Neuronal stem cell (in vitro differentiated cells): ENCODE results near the gene HOXD13.

Source experiments
- DNase-seq: peaks from one replicate; pipeline ENCODE4 v3.0.0-alpha.2; 2013; ENCODE audit warnings: low spot score
- H2AFZ ChIP-seq: one replicate; pipeline ENCODE4 v1.6.1; 2013; ENCODE audit warnings: mild to moderate bottlenecking, low read length, inconsistent platforms
- H2AK5ac ChIP-seq: 2 replicates; pipeline ENCODE4 v1.6.1; 2013; ENCODE audit warnings: low read depth, mild to moderate bottlenecking, inconsistent platforms, low read length, moderate library complexity, mixed read lengths
- H2BK120ac ChIP-seq: 2 replicates; pipeline ENCODE4 v1.6.1; 2013; ENCODE audit warnings: low read depth, mild to moderate bottlenecking, inconsistent platforms, low read length, moderate library complexity, mixed read lengths
- H2BK12ac ChIP-seq: one replicate; pipeline ENCODE4 v1.6.1; 2013; ENCODE audit warnings: low read length, inconsistent platforms
- H2BK15ac ChIP-seq: 2 replicates; pipeline ENCODE4 v1.6.1; 2013; ENCODE audit warnings: mild to moderate bottlenecking, low read length, inconsistent platforms, mixed read lengths
- H2BK5ac ChIP-seq: one replicate; pipeline ENCODE4 v1.6.1; 2013; ENCODE audit warnings: inconsistent platforms, mild to moderate bottlenecking, low read length, moderate library complexity
- H3K14ac ChIP-seq: one replicate; pipeline ENCODE4 v1.6.1; 2013; ENCODE audit warnings: low read length, inconsistent platforms
- H3K18ac ChIP-seq: 2 replicates; pipeline ENCODE4 v1.6.1; 2013; ENCODE audit warnings: low read length, inconsistent platforms
- H3K23ac ChIP-seq: 2 replicates; pipeline ENCODE4 v1.6.1; 2013; ENCODE audit warnings: low read depth, mild to moderate bottlenecking, mixed read lengths, low read length, inconsistent platforms; ENCODE audit not compliant: poor library complexity
- H3K27ac ChIP-seq: replicated peaks from 3 replicates; pipeline ENCODE4 v1.5.1; 2013; ENCODE audit warnings: low read length, inconsistent platforms
- H3K27me3 ChIP-seq, 3 experiments: 2 replicates each; pipeline ENCODE4 v1.6.1; 2013; ENCODE audit warnings: low read length in 3 of 3, mild to moderate bottlenecking in 2 of 3, inconsistent platforms in 1 of 3, low read depth in 1 of 3, mixed read lengths in 1 of 3, moderate library complexity in 1 of 3; ENCODE audit not compliant: control insufficient read depth in 3 of 3, insufficient read depth in 3 of 3
- H3K36me3 ChIP-seq, 2 donors: replicated peaks in 1 of 2; 2 replicates each; pipeline ENCODE4 v1.6.1; 2013; ENCODE audit warnings: low read length in 2 of 2; ENCODE audit not compliant: control insufficient read depth in 2 of 2, insufficient read depth in 2 of 2
- H3K4ac ChIP-seq: 2 replicates; pipeline ENCODE4 v1.6.1; 2013; ENCODE audit warnings: inconsistent platforms, mild to moderate bottlenecking, low read length, moderate library complexity
- H3K4me1 ChIP-seq, 2 donors: 1 replicate in 1 of 2; 2 replicates in 1 of 2; pipeline ENCODE4 v1.6.1; 2013; ENCODE audit warnings: low read length in 2 of 2, low read depth in 1 of 2; ENCODE audit not compliant: control insufficient read depth in 2 of 2, insufficient read depth in 1 of 2
- H3K4me2 ChIP-seq: one replicate; pipeline ENCODE4 v1.6.1; 2013; ENCODE audit warnings: mild to moderate bottlenecking, low read length, inconsistent platforms; ENCODE audit not compliant: insufficient read depth, poor library complexity, severe bottlenecking
- H3K4me3 ChIP-seq, 2 donors: 2 replicates each; pipeline ENCODE4 v1.5.1; 2013; ENCODE audit warnings: low read length in 2 of 2, mild to moderate bottlenecking in 2 of 2, inconsistent platforms in 1 of 2, moderate library complexity in 1 of 2
- H3K79me1 ChIP-seq: one replicate; pipeline ENCODE4 v1.6.1; 2013; ENCODE audit warnings: low read depth, mild to moderate bottlenecking, inconsistent platforms, low read length, moderate library complexity
- H3K9ac ChIP-seq: one replicate; pipeline ENCODE4 v1.6.1; 2013; ENCODE audit warnings: mild to moderate bottlenecking, low read depth, low read length, inconsistent platforms; ENCODE audit not compliant: poor library complexity
- H3K9me3 ChIP-seq, 2 donors: replicated peaks in 1 of 2; 2 replicates each; pipeline versions ENCODE3 to v1.6.1; 2013; ENCODE audit warnings: low read length in 2 of 2, mild to moderate bottlenecking in 2 of 2, inconsistent platforms in 1 of 2, low read depth in 1 of 2, mixed read lengths in 1 of 2, moderate library complexity in 1 of 2; ENCODE audit not compliant: control insufficient read depth in 2 of 2, insufficient read depth in 1 of 2
- H4K8ac ChIP-seq: one replicate; pipeline ENCODE4 v1.6.1; 2013; ENCODE audit warnings: low read depth, mild to moderate bottlenecking, inconsistent platforms, low read length, moderate library complexity
- H4K91ac ChIP-seq: one replicate; pipeline ENCODE4 v1.6.1; 2013; ENCODE audit warnings: low read length, low read depth, mild to moderate bottlenecking, inconsistent platforms; ENCODE audit not compliant: poor library complexity
- WGBS, 2 donors: extraction: QIAGEN DNeasy Blood & Tissue Kit; methylation state at CpG; one replicate each; pipeline ENCODE4 v1.1.7; 2013; ENCODE audit warnings: missing lambda C conversion rate in 2 of 2, mixed read lengths in 1 of 2; ENCODE audit not compliant: insufficient read length in 2 of 2, insufficient replicate concordance in 1 of 2; ENCODE audit errors: extremely low coverage in 2 of 2; 5-methylcytosine and 5-hydroxymethylcytosine counted together

The HOXD13 gene

GRCh38 chr2:176071330-176072291, 20.9 kb upstream of the HOXD13 start:
- H3K27ac ChIP-seq: no peak overlapping the region
- H2BK5ac ChIP-seq: no peak overlapping the region
- H4K8ac ChIP-seq: no peak overlapping the region
- H3K36me3 ChIP-seq: no peaks in the 10 kb centered on the region
- peak overlapping the region in 1 of 2 donors; percentile 9 for H3K4me3 ChIP-seq
- peaks cover 54 to 99% (median 66%) of the 10 kb centered on the region in 3 experiments for H3K27me3 ChIP-seq
- peak overlapping the region; percentile 32 for H2AK5ac ChIP-seq
- H3K9ac ChIP-seq: no peak overlapping the region
- no peak overlapping the region for H2BK12ac ChIP-seq
- H3K4ac ChIP-seq: no peak overlapping the region
- no peak overlapping the region for H3K14ac ChIP-seq
- no CpG with 5 or more reads among the region's 58 CpGs for WGBS, 2 donors
- no peak overlapping the region for H3K4me2 ChIP-seq
- H4K91ac ChIP-seq: no peak overlapping the region
- no peak for DNase-seq
- no peak overlapping the region for H3K18ac ChIP-seq
- H3K79me1 ChIP-seq: no peaks in the 10 kb centered on the region
- H2BK120ac ChIP-seq: no peak overlapping the region
- H3K23ac ChIP-seq: peak overlapping the region; percentile 68
- peaks cover 0 to 9% of the 10 kb centered on the region in 2 donors for H3K9me3 ChIP-seq
- peaks cover 0 to 3% of the 10 kb centered on the region in 2 donors for H3K4me1 ChIP-seq
- no peak overlapping the region for H2AFZ ChIP-seq
- no peak overlapping the region for H2BK15ac ChIP-seq

- H3K79me1 ChIP-seq: no peaks in the 10 kb centered on the region
- peaks cover 0 to 9% of the 10 kb centered on the region in 2 donors for H3K9me3 ChIP-seq
- no CpG with 5 or more reads among the region's 5 CpGs for WGBS, 2 donors
- no peak overlapping the region for H4K8ac ChIP-seq
- no peak overlapping the region for H3K23ac ChIP-seq
- H3K36me3 ChIP-seq: no peaks in the 10 kb centered on the region
- H2BK12ac ChIP-seq: no peak overlapping the region
- peaks cover 0 to 2% of the 10 kb centered on the region in 2 donors for H3K4me1 ChIP-seq
- no peak overlapping the region for H3K4ac ChIP-seq
- H2BK120ac ChIP-seq: no peak overlapping the region
- DNase-seq: no peak
- H3K4me3 ChIP-seq: no peak overlapping the region
- no peak overlapping the region for H2AK5ac ChIP-seq
- no peak overlapping the region for H2BK15ac ChIP-seq
- no peak overlapping the region for H4K91ac ChIP-seq
- H3K27ac ChIP-seq: no peak overlapping the region
- H3K9ac ChIP-seq: no peak overlapping the region
- H3K4me2 ChIP-seq: no peak overlapping the region
- H3K14ac ChIP-seq: no peak overlapping the region
- no peak overlapping the region for H3K18ac ChIP-seq
- H3K27me3 ChIP-seq: peaks cover 60 to 97% (median 61%) of the 10 kb centered on the region in 3 experiments
- no peak overlapping the region for H2BK5ac ChIP-seq
- H2AFZ ChIP-seq: no peak overlapping the region
Observed at GRCh38 chr2:176072292-176072669, 20.2 kb upstream of the HOXD13 start.

GRCh38 chr2:176072951-176073904, 19.3 kb upstream of the HOXD13 start:
- H3K9me3 ChIP-seq: peaks cover 0 to 7% of the 10 kb centered on the region in 2 donors
- no peak overlapping the region for H2AK5ac ChIP-seq
- H2BK12ac ChIP-seq: no peak overlapping the region
- no peak overlapping the region for H3K18ac ChIP-seq
- no peak overlapping the region for H3K27ac ChIP-seq
- peaks cover 51 to 89% (median 70%) of the 10 kb centered on the region in 3 experiments for H3K27me3 ChIP-seq
- no peak overlapping the region for H4K8ac ChIP-seq
- H3K4me2 ChIP-seq: no peak overlapping the region
- no peak overlapping the region for H3K4me3 ChIP-seq
- H3K23ac ChIP-seq: peak overlapping the region; percentile 23
- no peaks in the 10 kb centered on the region for H3K36me3 ChIP-seq
- no peak overlapping the region for H3K4ac ChIP-seq
- no peak for DNase-seq
- no peak overlapping the region for H2AFZ ChIP-seq
- no peak overlapping the region for H2BK5ac ChIP-seq
- peaks cover 0 to 2% of the 10 kb centered on the region in 2 donors for H3K4me1 ChIP-seq
- no peak overlapping the region for H3K9ac ChIP-seq
- H2BK120ac ChIP-seq: no peak overlapping the region
- no CpG with 5 or more reads among the region's 29 CpGs for WGBS, 2 donors
- H3K14ac ChIP-seq: no peak overlapping the region
- H3K79me1 ChIP-seq: no peaks in the 10 kb centered on the region
- no peak overlapping the region for H2BK15ac ChIP-seq
- no peak overlapping the region for H4K91ac ChIP-seq
